Testis (tissue), 3 donors: Measurements from ENCODE around the gene ACP1. TPM values are rescaled to one million over a fixed set of nuclear protein-coding genes. Genes with fewer than 3 reads are reported as not detected.
A peak's percentile ranks its signal among the peaks of the same experiment; 100 is the strongest.

ENCODE experiments used
- DNase-seq: peaks from one replicate; pipeline ENCODE4 v3.0.0-alpha.2; 2019
- H3K27ac ChIP-seq, 2 donors: fragments of 200-600 bp; sonication (generic); one replicate each; pipeline ENCODE4 v1.5.1; 2019
- H3K27me3 ChIP-seq: fragments of 200-600 bp; sonication (generic); one replicate; pipeline ENCODE4 v1.5.1; 2019
- H3K36me3 ChIP-seq: fragments of 200-600 bp; sonication (generic); one replicate; pipeline ENCODE4 v1.5.1; 2017; ENCODE audit warnings: low read depth; ENCODE audit errors: missing control alignments
- H3K4me1 ChIP-seq: fragments of 200-600 bp; sonication (generic); one replicate; pipeline ENCODE4 v1.5.1; 2019
- H3K4me3 ChIP-seq, 2 donors: fragments of 200-600 bp; sonication (generic); one replicate each; pipeline ENCODE4 v1.5.1; 2017 to 2019
- H3K9me3 ChIP-seq: fragments of 200-600 bp; sonication (generic); one replicate; pipeline ENCODE4 v1.5.1; 2017
- CTCF ChIP-seq, 3 experiments: fragments of 450-650 bp in 2 of 3; fragments of 200-600 bp in 1 of 3; sonication (generic) in 1 of 3; IDR thresholded peaks; one replicate each; pipeline ENCODE4 v1.5.1; 2016 to 2019; ENCODE audit warnings: antibody characterized with exemption in 3 of 3, mild to moderate bottlenecking in 2 of 3, moderate library complexity in 1 of 3
- POLR2A ChIP-seq: fragments of 450-650 bp; IDR thresholded peaks from one replicate; pipeline ENCODE4 v1.6.1; 2017; ENCODE audit warnings: antibody characterized with exemption, mild to moderate bottlenecking, moderate library complexity
- WGBS, 2 donors: methylation state at CpG; one replicate each; pipeline ENCODE4 v1.1.5; 2018; 5-methylcytosine and 5-hydroxymethylcytosine counted together
- intact Hi-C: fragments of 100-400 bp; cut with DNase I; formaldehyde crosslinking; loops from one replicate; pipeline ENCODE4 v1.15.1; 2023; ENCODE audit warnings: low total_unique reads
- polyA plus RNA-seq: library from polyadenylated mRNA; stranded (reverse); fragments of 350-450 nt; fragmentation: Illumina TruSeq; extraction: RNeasy Lipid Tissue Mini Kit (QIAGEN cat#74804); gene quantifications from one replicate; pipeline ENCODE4 v1.2.3, GENCODE V29; 2014; ENCODE audit warnings: low read depth, low replicate concordance; ENCODE audit not compliant: insufficient read depth
- total RNA-seq, 2 donors: library from RNA; depleted of rRNA; stranded (reverse); fragments of >200 nt; gene quantifications; one replicate each; pipeline ENCODE4 v1.2.3, GENCODE V29; 2016

The ACP1 gene
- total and polyA plus RNA-seq, 3 donors from 2014 or later, result 117 to 136 (median 135) TPM

DNA sequence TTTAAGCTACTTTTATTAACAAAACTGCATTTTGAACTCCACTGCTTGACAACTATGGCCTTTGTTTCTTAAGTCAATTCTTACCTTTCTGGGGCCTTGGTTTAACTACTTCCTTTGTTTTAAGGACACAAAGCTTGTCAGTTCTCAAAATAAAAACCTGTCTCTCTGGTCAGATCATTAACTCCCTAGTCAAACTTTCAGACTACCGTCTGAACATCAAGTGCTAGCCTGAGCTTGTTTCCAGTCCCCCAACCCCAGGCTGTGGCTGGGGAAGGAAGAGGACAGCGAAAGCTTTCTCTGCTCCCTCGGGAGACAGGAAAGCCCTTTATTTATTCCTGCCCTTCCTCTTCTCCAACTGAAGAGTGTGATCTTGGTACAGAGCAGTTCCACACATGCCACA lies 2.6 kb upstream of the ACP1 start:
- intact Hi-C loops, result no loop called here
- Histone ChIP-seq H3K4me1 (peaks cover 6% of the 10 kb centered on the region), H3K27me3 (no peaks in the 10 kb centered on the region), H3K36me3 (no peaks in the 10 kb centered on the region), H3K9me3 (no peaks in the 10 kb centered on the region), H3K27ac (no peak overlapping the region), H3K4me3 (no peak overlapping the region)
- no peak for DNase-seq
- no peak for TF ChIP-seq POLR2A
- TF ChIP-seq CTCF (IDR thresholded peaks at IDR 0.05), result no peak
- 43 to 75% methylated on average over 3 of the region's 3 CpGs for WGBS, 2 donors

DNA sequence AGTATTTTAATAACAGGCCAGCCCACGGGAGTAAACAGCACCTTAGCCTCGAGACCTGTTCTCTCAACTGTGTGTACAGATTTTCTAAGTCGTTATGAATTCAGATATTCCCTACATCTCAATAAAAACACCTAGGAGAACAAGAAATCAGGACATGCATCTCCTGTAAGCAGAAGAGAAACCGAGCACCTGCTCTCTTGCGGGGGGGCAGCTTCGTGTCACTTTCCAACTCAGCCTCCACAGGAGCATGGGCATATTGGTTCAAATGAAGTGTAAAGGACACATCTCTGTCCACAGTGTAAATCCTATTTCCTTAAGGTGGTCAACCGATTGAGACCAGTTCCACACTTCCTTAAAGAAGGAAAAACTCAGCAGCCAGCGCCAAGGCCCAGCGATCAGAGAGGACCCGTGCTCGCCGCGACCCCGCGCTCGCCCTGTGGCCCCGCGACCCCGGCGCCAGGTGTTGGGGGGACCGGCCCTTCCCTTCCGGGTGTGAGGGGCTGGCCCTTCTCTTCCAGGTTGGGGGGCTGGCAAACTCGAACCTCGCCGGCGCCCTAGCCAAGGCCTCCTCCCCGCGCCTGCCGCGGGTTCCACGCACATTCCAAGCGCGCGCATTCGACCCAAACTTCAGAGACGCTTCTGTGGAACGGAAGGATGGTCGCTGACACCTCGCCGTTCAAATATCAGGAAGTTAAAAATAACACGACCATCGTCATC lies 1.6 kb upstream of the ACP1 start:
- H3K4me1 ChIP-seq, result peaks cover 6% of the 10 kb centered on the region
- DNase-seq, result no peak
- H3K27me3 ChIP-seq, result no peaks in the 10 kb centered on the region
- WGBS, 2 donors, result 28 to 40% methylated on average over 14 to 42 of the region's 42 CpGs
- intact Hi-C loops, result no loop called here
- TF ChIP-seq POLR2A, result no peak
- TF ChIP-seq CTCF (IDR thresholded peaks at IDR 0.05), result no peak
- no peaks in the 10 kb centered on the region for H3K9me3 ChIP-seq
- H3K4me3 ChIP-seq, result peak overlapping the region; percentile 71 to 79
- no peaks in the 10 kb centered on the region for H3K36me3 ChIP-seq
- peak overlapping the region; percentile 74 to 78 for H3K27ac ChIP-seq

- no peaks in the 10 kb centered on the region for H3K9me3 ChIP-seq
- no peaks in the 10 kb centered on the region for H3K36me3 ChIP-seq
- H3K4me3 ChIP-seq, result peak within 1 kb of the TSS; percentile 71 to 79
- H3K4me1 ChIP-seq, result peaks cover 6% of the 10 kb centered on the region
- peak within 1 kb of the TSS; percentile 74 to 78 for H3K27ac ChIP-seq
- intact Hi-C loops, result no loop called here
- DNase-seq, result peak; percentile 38
- H3K27me3 ChIP-seq, result no peaks in the 10 kb centered on the region
- WGBS, 2 donors, result 0 to 1% methylated on average over 6 to 68 of the region's 77 CpGs
- no peak for TF ChIP-seq CTCF (IDR thresholded peaks at IDR 0.05)
- no peak for TF ChIP-seq POLR2A
Observed at GRCh38 chr2:263774-264492, 814 bp upstream of the ACP1 start, which contains the start of gene SH3YL1. Gene SH3YL1 (minus strand): TSS chr2:264032. CDS start chr2:263984, 48 bp downstream.

DNA sequence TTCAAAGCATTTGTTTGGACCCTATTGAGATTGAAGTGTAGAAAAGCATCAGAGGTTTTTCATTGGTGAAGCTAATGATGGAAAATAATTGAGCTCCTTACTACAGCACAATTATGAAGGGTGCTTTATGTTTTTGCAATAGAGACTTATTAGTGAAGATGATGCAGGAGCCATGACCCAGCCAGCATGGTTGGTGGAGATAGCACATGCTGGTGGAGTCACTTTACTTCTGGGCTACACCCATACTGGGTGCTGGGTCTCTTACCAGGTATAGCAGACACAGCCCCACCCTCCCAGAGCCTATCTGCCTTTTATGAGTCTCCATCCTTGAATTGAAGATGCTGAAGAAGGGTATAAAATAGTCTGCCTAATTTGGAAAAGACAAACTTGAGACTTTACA lies 3.6 kb downstream of the ACP1 start:
- Histone ChIP-seq H3K36me3 (no peaks in the 10 kb centered on the region), H3K4me1 (peaks cover 6% of the 10 kb centered on the region)
- DNase-seq, result no peak

More for the DNA sequence above, 3.6 kb downstream of the ACP1 start:
- no peaks in the 10 kb centered on the region for H3K9me3 ChIP-seq
- intact Hi-C loops, result no loop called here
- H3K27me3 ChIP-seq, result no peaks in the 10 kb centered on the region
- H3K27ac ChIP-seq, result no peak overlapping the region
- TF ChIP-seq CTCF (IDR thresholded peaks at IDR 0.05) (no peak), POLR2A (no peak)
- no peak overlapping the region for H3K4me3 ChIP-seq
